Stimulated activated CD8-positive, alpha-beta memory T cell treated with anti-CD3 and anti-CD28 coated beads, Interleukin-12 subunit alpha, Interleukin-12 subunit beta, amount 100 ng/mL, for 1 hour (primary cell): Measurements from ENCODE around the gene SMG9.
"Not testable (repeated sequence)": the region's sequence is repeated elsewhere in the genome, so short reads cannot be mapped to it uniquely, and the experiment has no call there.

ENCODE experiments used
- DNase-seq: peaks from one replicate; pipeline ENCODE4 v3.0.0-alpha.2; 2020; ENCODE audit warnings: low read depth

The SMG9 gene

DNA sequence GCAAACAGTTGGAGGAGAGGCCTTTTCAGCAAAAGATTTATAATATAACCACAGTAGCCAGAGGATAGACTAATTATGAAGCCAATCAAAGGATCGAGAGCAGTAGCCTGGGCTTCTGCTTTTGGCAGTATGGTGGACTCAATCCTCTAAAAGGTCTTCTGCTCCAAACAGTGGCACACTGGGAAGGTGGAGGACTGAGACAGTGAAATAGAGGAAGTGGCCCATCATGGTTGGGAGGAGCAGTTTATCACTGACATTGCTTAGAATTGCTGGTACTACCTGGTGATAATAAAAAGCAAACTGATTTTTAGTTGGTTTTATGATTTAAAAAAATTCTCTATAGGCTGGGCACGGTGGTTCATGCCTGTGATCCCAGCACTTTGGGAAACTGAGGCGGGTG, 63.9 kb downstream of the SMG9 start:
- no peak for DNase-seq

- no peak for DNase-seq
Measured at GRCh38 chr19:43690444-43690843, 64.3 kb downstream of the SMG9 start.

- no peak for DNase-seq
Measured at GRCh38 chr19:43688059-43688701, 66.6 kb downstream of the SMG9 start.

DNA sequence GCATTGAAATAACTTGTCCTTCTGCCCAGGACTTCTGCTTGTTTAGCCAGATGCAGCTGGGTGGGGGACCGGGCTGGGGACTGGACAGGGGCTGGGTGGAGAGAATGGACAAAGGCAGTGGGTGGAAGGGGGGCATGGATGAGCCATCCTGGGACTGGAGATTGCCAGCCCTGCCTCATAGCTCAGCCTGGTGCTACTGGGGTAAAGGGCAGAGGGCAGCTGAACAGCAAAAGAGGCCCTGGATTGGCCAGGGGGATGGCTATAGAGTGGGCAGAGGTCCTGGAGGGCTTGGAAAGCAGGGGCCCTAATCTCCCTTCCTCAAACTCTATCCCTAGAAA, 67.1 kb downstream of the SMG9 start:
- DNase-seq: no peak

GRCh38 chr19:43684326-43684725, 70.4 kb downstream of the SMG9 start:
- no peak for DNase-seq

- DNase-seq: no peak
Measured at GRCh38 chr19:43683905-43684304, 70.9 kb downstream of the SMG9 start.

DNA sequence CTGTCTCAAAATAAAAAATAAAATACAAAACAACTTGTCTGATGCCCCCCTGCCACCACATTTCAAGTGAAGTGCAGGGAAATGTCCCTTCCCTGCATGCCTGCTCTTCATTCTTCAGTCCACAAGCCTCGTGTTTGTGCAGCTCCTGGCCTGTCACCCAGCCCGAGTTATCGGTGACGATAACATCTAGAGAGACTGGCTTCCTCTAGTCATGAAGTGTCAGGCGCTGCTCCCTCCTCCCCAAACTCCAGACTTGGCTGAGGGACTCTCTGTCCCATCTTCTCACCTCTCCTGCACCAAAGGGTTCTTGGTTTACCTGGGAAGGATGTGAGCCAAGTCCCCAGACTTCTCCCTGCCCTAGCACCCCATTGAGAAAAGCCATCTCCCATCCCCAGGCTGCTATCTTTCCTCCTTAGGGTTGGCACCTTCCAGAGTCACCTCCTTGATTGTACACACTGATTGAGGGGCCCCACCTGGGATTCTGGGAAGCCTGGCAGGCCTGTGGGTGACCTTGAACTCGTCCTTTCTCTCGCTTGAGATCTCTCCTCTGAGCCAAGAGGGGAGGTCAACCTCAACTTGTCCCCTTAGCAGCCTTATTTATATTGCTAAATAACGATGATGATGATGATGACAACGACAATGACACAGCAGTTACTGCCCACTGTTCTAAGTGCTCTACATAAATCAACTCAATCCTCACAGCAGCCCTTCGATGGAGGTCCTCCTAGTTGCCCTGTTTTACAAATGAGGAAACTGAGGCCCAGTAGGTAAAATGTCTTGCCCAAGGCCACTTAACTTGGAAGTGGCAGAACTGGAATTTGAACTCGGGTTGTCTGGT, 71.7 kb downstream of the SMG9 start:
- no peak for DNase-seq

DNA sequence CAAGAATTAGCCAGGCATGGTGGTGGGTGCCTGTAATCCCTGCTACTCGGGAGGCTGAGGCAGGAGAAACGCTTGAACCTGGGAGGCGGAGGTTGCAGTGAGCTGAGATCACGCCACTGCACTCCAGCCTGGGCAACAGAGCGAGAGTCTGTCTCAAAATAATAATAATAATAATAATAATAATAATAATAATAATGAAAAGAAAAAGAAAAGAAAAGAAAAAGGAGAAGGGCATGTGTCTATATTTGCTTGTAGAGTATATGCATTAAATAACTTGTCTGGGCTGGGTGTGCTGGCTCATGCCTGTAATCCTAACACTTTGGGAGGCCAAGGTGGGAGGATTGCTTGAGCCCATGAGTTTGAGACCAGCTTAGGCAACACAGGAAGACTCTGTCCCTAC, 72.5 kb downstream of the SMG9 start:
- DNase-seq: not testable (repeated sequence)

GRCh38 chr19:43681821-43682220, 72.9 kb downstream of the SMG9 start:
- DNase-seq: no peak

DNA sequence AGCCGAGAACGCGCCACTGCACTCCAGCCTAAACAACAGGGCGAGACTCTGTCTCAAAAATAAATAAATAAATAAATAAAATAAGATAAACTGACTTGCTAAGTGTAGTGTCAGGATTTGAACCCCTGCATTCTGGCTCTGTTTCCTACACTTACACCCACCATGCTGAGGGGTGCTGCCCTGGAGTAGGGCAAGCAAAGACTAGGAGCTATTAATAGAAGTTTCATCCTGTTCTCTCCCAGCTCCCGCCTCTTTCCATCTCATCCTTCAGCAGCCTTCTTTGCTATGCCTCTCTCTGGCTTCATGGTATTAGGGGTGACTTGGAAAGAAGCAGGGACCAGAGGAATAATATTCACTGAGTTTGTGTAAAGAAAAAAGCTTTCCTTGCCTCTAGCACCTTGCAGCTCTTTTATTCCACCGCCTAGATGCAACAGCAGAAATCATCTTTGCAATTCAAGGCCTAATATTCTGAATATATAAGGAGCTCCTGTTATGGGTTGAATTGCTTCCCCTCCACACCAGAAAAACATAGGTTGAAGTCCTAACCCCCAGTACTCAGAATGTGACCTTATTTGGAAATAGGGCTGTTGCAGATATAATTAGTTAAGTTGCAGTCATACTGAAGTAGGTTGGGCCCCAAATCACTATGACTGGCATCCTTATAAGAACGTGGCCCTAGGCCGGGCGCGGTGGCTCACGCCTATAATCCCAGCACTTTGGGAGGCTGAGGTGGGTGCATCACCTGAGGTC, 76.1 kb downstream of the SMG9 start:
- no peak for DNase-seq
